HG03045 (cell line): ENCODE measurements around the gene SYT15.
"Not testable (repeated sequence)": the region's sequence is repeated elsewhere in the genome, so short reads cannot be mapped to it uniquely, and the experiment has no call there.

Experiments
- ATAC-seq: cut with Tn5 transposase; IDR thresholded peaks from one replicate; pipeline ENCODE4 v1.9.1; 2021; ENCODE audit warnings: mild to moderate bottlenecking, moderate library complexity; ENCODE audit not compliant: unreplicated experiment

Gene SYT15

GRCh38 chr10:46578474-46579178 lies at the start of gene SYT15:
Gene SYT15, plus strand, starts transcription at chr10:46579128. Its CDS starts 41 bp downstream, at chr10:46579169.
- not testable (repeated sequence) for ATAC-seq

DNA sequence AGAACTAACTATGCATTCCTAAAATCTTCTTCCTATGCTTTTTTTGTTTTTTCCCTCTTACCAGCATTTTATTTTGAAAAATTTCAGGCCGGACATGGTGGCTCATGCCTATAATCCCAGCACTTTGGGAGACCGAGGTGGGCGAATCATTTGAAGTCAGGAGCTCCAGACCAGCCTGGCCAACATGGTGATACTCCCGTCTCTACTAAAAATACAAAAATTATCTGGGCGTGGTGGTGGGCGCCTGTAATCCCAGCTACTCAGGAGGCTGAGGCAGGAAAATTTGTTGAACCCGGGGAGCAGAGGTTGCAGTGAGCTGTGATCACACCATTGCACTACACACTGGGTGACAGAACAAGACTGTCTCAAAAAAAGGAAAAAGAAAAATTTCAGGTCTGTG lies 49.2 kb upstream of the SYT15 start:
- not testable (repeated sequence) for ATAC-seq

GRCh38 chr10:46530249-46531186 lies 48.4 kb upstream of the SYT15 start:
- ATAC-seq: no peak

DNA sequence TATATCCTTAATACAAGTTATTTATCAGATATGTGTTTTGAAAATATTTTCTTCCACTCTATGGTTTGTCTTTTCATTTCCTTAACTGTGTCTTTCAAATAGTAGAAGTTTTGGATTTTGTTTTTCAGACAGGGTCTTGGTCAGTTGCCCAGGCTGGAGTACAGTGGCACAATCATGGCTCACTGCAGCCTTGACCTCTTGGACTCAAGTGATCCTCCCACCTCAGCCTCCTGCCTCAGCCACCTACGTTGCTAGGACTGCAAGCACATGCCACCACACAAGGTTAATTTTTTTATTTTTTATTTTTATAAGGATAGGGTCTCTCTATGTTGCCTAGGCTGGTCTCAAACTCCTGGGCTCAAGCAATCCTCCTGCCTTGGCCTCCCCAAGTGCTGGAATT lies 46.7 kb upstream of the SYT15 start:
- not testable (repeated sequence) for ATAC-seq

GRCh38 chr10:46534828-46535524 lies 44.0 kb upstream of the SYT15 start:
- ATAC-seq: no peak

- ATAC-seq: no peak
Measured at GRCh38 chr10:46536171-46536570, 42.8 kb upstream of the SYT15 start.

DNA sequence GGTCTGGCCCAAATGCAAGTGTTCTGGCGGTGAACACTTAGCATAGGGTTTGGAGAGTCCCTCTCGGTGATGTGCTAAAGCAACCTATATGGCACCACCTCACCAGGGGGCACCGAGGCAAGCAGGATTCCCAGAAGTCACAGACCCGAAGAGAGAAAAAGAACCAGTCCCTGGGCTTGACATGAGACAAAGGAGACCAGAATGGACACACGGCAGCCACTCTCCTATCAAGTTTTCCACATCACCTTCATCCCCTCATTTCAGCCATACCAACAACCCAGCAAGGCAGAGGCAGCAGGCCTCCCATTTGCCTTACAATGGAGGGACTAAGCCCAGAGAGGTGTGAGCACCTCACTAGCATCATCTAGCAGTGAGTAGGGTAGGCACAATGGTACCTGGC lies 42.1 kb upstream of the SYT15 start:
- no peak for ATAC-seq

DNA sequence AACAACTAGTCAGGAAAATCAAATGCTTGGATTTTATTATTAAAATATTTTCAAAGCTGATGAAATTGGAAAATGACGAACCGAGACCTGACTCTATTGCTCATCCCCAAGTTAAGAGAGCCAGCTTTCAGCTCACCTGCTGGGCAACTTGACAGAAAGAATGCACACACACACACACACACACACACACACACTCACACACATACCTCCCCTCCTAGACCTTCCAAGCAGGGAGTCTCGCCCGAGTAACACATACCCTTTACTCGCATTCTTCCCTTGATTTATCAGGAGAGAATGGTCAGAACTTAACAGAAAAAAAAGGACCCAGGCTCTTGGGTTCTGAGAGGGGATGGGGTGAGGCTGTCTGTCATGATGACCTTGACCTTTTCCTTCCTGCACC lies 41.6 kb upstream of the SYT15 start:
- no peak for ATAC-seq

DNA sequence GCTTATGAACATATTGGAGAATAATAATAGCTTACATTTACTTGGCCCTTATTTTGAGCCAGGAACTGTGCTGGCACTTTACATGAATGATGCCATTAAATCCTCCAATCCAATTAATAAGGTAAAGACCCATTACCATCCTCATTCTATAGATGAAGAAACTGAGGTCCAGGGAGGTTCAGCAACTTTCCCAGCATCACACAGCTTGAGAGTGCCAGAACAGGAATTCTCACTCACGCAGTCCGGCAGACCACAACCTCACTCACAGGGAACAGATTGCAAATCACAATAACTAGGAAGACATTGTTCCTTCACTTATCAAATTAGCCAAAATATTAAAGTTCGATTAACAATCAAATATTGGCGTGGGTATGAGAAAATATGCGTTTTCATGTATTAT lies 40.8 kb upstream of the SYT15 start:
- no peak for ATAC-seq

- ATAC-seq: no peak
Measured at GRCh38 chr10:46538717-46539426, 40.1 kb upstream of the SYT15 start.

- no peak for ATAC-seq
Measured at GRCh38 chr10:46539596-46540411, 39.1 kb upstream of the SYT15 start.

GRCh38 chr10:46540412-46541016 lies 38.4 kb upstream of the SYT15 start:
- ATAC-seq: no peak

- ATAC-seq: no peak
Measured at GRCh38 chr10:46541017-46541661, 37.8 kb upstream of the SYT15 start.

DNA sequence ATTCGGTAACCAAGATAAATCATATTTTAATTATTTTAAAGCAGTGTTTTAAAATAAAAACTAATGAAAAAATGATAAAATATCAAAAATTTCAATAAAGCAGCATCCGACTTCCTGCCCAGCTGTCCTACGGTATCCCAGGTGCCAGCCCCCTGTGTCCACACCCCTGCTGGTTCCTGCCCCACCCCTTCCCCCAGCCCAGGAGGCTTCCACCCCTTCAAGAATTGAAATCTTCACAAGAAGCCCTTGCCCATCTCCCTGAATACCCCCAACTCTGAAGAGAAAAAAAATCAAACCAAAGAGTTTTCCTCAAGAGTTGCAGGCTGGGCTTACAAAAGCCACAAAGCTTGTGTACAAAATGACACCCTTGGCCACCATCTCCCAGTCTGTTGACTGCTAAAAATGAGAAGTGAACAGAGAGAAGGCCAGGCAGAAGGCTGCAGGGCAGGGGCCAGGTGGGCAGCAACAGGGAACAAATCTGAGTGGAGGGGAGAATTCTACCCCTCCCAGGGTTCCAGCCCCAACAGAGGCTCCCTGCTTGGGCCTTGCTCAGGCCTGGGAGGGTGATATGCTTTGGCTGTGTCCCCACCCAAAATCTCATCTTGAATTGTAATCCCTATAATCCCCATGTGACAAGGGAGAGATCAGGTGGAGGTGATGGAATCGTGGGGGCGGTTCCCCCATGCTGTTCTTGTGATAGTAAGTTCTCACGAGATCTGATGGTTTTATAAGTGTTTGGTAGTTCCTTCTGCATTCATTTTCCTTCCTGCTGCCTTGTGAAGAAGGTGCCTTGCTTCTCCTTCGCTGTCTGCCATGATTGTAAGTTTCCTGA lies 37.0 kb upstream of the SYT15 start:
- ATAC-seq: no peak

DNA sequence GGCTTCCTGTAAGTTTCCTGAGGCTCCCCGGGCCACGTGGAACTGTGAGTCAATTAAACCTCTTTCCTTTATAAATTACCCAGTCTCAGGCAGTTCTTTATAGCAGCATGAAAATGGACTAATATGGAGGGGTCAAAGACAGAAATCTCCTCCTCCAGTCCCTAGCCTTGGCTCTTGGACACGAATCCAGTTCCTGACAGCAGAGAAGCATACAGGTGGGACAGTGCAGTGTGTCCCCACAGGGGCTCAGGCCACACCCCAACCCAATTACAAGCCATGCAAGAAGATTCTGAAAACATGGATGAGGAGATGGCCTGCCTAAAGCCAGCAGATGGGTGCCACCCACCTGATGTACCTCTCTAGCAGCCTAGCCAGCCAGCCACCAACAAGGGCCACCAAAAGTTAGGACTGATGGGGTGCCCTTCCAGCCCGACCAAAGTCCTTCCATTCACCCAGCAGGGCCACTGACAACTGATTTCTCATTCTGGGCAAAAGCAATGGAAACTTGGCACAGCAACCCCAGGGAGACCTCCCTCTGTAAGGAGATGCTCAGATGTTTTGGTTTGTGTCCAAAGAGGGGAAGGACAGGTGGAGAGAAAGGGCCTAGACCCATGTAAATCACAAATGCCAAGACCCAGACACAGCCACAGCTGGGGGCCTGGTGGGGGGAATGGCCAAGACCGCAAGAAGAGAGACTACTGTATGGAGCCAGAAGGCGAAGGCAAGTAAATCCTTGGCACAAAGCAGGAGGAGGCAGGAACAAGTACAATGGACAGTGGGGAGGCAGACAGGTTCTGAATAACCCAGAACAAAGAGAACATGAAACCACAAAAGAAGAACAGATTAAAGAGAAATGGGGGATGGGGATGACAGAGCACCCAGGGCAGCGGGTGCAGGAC lies 36.1 kb upstream of the SYT15 start:
- ATAC-seq: no peak

GRCh38 chr10:46543466-46544377 lies 35.2 kb upstream of the SYT15 start:
- no peak for ATAC-seq
